ENCODE data around the gene PAQR5. TPM values are rescaled to one million over a fixed set of nuclear protein-coding genes. Genes with fewer than 3 reads are reported as not detected.

PAQR5 gene
- total and polyA plus RNA-seq, 2 donors (not counting 3 experiments of a cell fraction or from before 2014, with no cell fraction given): 0.08 to 0.09 TPM

- H3K9me1 ChIP-seq (replicated peaks; ENCODE audit: control insufficient read depth, extremely low read depth, insufficient read depth, low read length): no peaks in the 10 kb centered on the region
- FAIRE-seq (no peak), DNase-seq (ENCODE audit: low read depth, low spot score) (no peak)
- no peaks in the 10 kb centered on the region for H3K36me3 ChIP-seq (ENCODE audit: control insufficient read depth in 2 of 2, extremely low read depth in 1 of 2, insufficient read depth in 2 of 2, low read length in 2 of 2)
- TF ChIP-seq GATA2 (IDR thresholded peaks at IDR 0.05; ENCODE audit: insufficient read depth, insufficient read length, low read depth, low read length) (no peak), CTCF (IDR thresholded peaks at IDR 0.05; ENCODE audit: extremely low read depth in 1 of 2, insufficient read depth in 1 of 2, low read depth in 1 of 2, low read length in 2 of 2) (no peak), POLR2A (IDR thresholded peaks at IDR 0.05; ENCODE audit: low read depth, low read length) (no peak)
- no peak overlapping the region for H3K4me3 ChIP-seq (replicated peaks in 1 of 3; ENCODE audit: insufficient read depth in 1 of 3, low read depth in 1 of 3, low read length in 3 of 3)
- H3K27ac ChIP-seq (ENCODE audit: insufficient read depth, low read depth, low read length): no peak overlapping the region
- no peak overlapping the region for H3K4me2 ChIP-seq (ENCODE audit: insufficient read depth, low read length)
- no TSS peak for BruUV-seq (replicated peaks)
- dilution Hi-C loops (cut with MboI; ENCODE audit: extremely low pct_ligation_motif_present, low sequenced_read_pairs) (no loop called here), intact Hi-C loops (cut with micrococcal nuclease) (no loop called here)
- H3K79me2 ChIP-seq (ENCODE audit: control insufficient read depth, insufficient read depth, low read length): no peaks in the 10 kb centered on the region
- H3K9me3 ChIP-seq (replicated peaks; ENCODE audit: control insufficient read depth, insufficient read depth, low read length): no peaks in the 10 kb centered on the region
- H3K4me1 ChIP-seq (ENCODE audit: control insufficient read depth, extremely low read depth, insufficient read depth, low read length): no peaks in the 10 kb centered on the region
- H3K9ac ChIP-seq (replicated peaks; ENCODE audit: extremely low read depth, insufficient read depth, low read length): no peak overlapping the region
- H3K27me3 ChIP-seq (ENCODE audit: control insufficient read depth in 2 of 2, insufficient read depth in 2 of 2, low read length in 2 of 2): peaks cover 0 to 2% of the 10 kb centered on the region in 2 experiments
- no peaks in the 10 kb centered on the region for H4K20me1 ChIP-seq (replicated peaks; ENCODE audit: control insufficient read depth, extremely low read depth, insufficient read depth, low read length)
- H2AFZ ChIP-seq (ENCODE audit: low read depth, low read length): no peak overlapping the region
- POLR2A ChIA-PET: no interaction called here
- CTCF ChIA-PET: interaction anchor here (0.6 to 1.8 kb wide), 4 partner anchors 10 to 123 kb away, joined by 3 to 6 read pairs (median 4); no protein-coding TSS in a partner anchor
Measured at GRCh38 chr15:69319384-69320375, 21.0 kb downstream of the PAQR5 start.

All from endothelial cell of umbilical vein (primary cell).